Hepatocyte (in vitro differentiated cells): ENCODE data around the gene FOXO6.
"Not testable (repeated sequence)": the region's sequence is repeated elsewhere in the genome, so short reads cannot be mapped to it uniquely, and the experiment has no call there.

Experiments used
- CTCF ChIP-seq: fragments of 200-600 bp; sonication (generic); IDR thresholded peaks from 2 replicates; pipeline ENCODE4 v1.5.1; 2016; ENCODE audit warnings: antibody characterized with exemption, mild to moderate bottlenecking; ENCODE audit not compliant: poor library complexity
- EZH2 ChIP-seq: fragments of 200-600 bp; sonication (generic); IDR thresholded peaks from 2 replicates; pipeline ENCODE4 v1.6.1; 2016; ENCODE audit warnings: antibody characterized with exemption, mild to moderate bottlenecking, borderline replicate concordance
- EZH2phosphoT487 ChIP-seq: fragments of 200-600 bp; sonication (generic); IDR thresholded peaks from one replicate; pipeline ENCODE4 v1.6.1; 2018; ENCODE audit warnings: antibody characterized with exemption, mild to moderate bottlenecking, low read depth, moderate library complexity; ENCODE audit not compliant: unreplicated experiment, severe bottlenecking

GRCh38 chr1:41332161-41332560 is 29.1 kb upstream of the FOXO6 start:
- TF ChIP-seq EZH2, CTCF, EZH2phosphoT487: not testable (repeated sequence)
